CD4-positive, alpha-beta T cell (primary cell): Measurements from ENCODE around the gene STRBP. TPM values are rescaled to one million over a fixed set of nuclear protein-coding genes. Genes with fewer than 3 reads are reported as not detected.

Experiments
- ATAC-seq: fragments of 200-7000 bp; cut with Tn5 transposase; one replicate; pipeline ENCODE4 v1.10.0; 2022; ENCODE audit warnings: mild to moderate bottlenecking; ENCODE audit not compliant: poor library complexity
- CTCF ChIA-PET: fragments of 350-600 bp; sonication (Branson Sonifier 250); formaldehyde crosslinking; loops from one replicate; lab custom pipeline; 2021; ENCODE audit warnings: antibody characterized with exemption, inconsistent platforms; lab: Charles Lee
- POLR2A ChIA-PET: fragments of 350-600 bp; sonication (Branson Sonifier 250); formaldehyde crosslinking; loops from one replicate; lab custom pipeline; 2021; ENCODE audit warnings: antibody characterized with exemption, inconsistent platforms; lab: Charles Lee
- DNase-seq, 14 experiments: peaks; one replicate each; pipeline ENCODE4 v3.0.0-alpha.2; 2013 to 2020; ENCODE audit warnings: mixed read lengths in 2 of 14
- H3K27ac ChIP-seq, 2 donors: one replicate each; pipeline versions ENCODE4 v1.5.1 to v1.7.0; 2013; ENCODE audit warnings: low read length in 2 of 2, low read depth in 1 of 2, mild to moderate bottlenecking in 1 of 2
- H3K27me3 ChIP-seq, 2 experiments: 1 replicate in 1 of 2; 2 replicates in 1 of 2; pipeline versions ENCODE4 v1.6.1 to v1.7.0; 2013; ENCODE audit warnings: low read length in 2 of 2, control low read depth in 1 of 2, mild to moderate bottlenecking in 1 of 2, moderate library complexity in 1 of 2; ENCODE audit not compliant: insufficient read depth in 2 of 2, control insufficient read depth in 1 of 2
- H3K36me3 ChIP-seq: one replicate; pipeline ENCODE4 v1.6.1; 2013; ENCODE audit warnings: low read length, control low read depth; ENCODE audit not compliant: insufficient read depth
- H3K4me1 ChIP-seq: one replicate; pipeline ENCODE4 v1.6.1; 2013; ENCODE audit warnings: low read length, control low read depth; ENCODE audit not compliant: insufficient read depth
- H3K4me3 ChIP-seq: one replicate; pipeline ENCODE4 v1.5.1; 2013; ENCODE audit warnings: mild to moderate bottlenecking, low read length, moderate library complexity
- H3K9me3 ChIP-seq, 2 experiments: 1 replicate in 1 of 2; 2 replicates in 1 of 2; pipeline versions ENCODE4 v1.6.1 to v1.7.0; 2013; ENCODE audit warnings: low read length in 2 of 2, mild to moderate bottlenecking in 2 of 2, control low read depth in 1 of 2, moderate library complexity in 1 of 2; ENCODE audit not compliant: control insufficient read depth in 1 of 2, insufficient read depth in 1 of 2
- H3K27ac Mint-ChIP-seq: one replicate; pipeline ENCODE4 v1.8.0; 2020; ENCODE audit warnings: mixed read lengths
- H3K27me3 Mint-ChIP-seq: one replicate; pipeline ENCODE4 v1.8.0; 2021; ENCODE audit warnings: mixed read lengths
- H3K36me3 Mint-ChIP-seq: one replicate; pipeline ENCODE4 v1.8.0; 2021; ENCODE audit warnings: low read depth, mixed read lengths
- H3K4me1 Mint-ChIP-seq: one replicate; pipeline ENCODE4 v1.8.0; 2021; ENCODE audit warnings: low read depth, mixed read lengths
- H3K4me3 Mint-ChIP-seq: one replicate; pipeline ENCODE4 v1.8.0; 2020; ENCODE audit warnings: mild to moderate bottlenecking, mixed read lengths
- H3K9me3 Mint-ChIP-seq: one replicate; pipeline ENCODE4 v1.8.0; 2020; ENCODE audit warnings: mixed read lengths
- intact Hi-C, 2 experiments: fragments of 100-400 bp; cut with DNase I in 1 of 2; cut with micrococcal nuclease in 1 of 2; formaldehyde crosslinking; loops; one replicate each; pipeline versions ENCODE4 v1.15.1 to v1.9.0; 2023 to 2025; cut with DNase I, micrococcal nuclease
- total RNA-seq, 174 experiments: library from RNA in 2 of 174; stranded (reverse) in 2 of 174; gene quantifications; one replicate each; pipeline ENCODE4 v1.2.3 and lab custom pipeline; 2021 to 2026
- TF ChIP-seq, protein P1 (sequence below): fragments of 200-600 bp; IDR thresholded peaks from one replicate; pipeline ENCODE4 v1.8.0; 2022; ENCODE audit warnings: antibody characterized with exemption, mild to moderate bottlenecking

Gene STRBP
- total RNA-seq, 2 experiments from 2014 or later, result 10.9 to 12.0 TPM

- ATAC-seq, result no peak
Observed at GRCh38 chr9:123135430-123135829, 133.0 kb downstream of the STRBP start.

DNA sequence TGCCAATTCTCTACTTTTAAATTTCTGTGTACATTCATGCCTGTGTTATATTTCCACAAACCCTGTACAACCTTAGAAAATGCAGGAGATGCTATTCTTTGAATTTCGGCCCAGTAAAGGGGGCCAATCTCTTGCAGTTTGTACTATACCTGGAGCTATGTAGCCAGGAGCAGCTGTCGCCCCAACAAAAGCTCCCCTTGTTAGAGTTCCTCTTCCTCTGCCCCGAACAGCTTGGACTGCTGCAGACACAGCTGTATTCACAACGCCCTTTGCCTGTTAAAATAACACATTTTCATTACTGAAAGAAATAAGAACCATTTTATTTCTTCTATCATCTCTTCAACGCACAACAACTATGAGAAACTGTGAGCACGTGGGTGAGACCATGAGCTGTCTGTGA lies 135.7 kb downstream of the STRBP start:
- no peak for ATAC-seq
- TF ChIP-seq, protein P1, sequence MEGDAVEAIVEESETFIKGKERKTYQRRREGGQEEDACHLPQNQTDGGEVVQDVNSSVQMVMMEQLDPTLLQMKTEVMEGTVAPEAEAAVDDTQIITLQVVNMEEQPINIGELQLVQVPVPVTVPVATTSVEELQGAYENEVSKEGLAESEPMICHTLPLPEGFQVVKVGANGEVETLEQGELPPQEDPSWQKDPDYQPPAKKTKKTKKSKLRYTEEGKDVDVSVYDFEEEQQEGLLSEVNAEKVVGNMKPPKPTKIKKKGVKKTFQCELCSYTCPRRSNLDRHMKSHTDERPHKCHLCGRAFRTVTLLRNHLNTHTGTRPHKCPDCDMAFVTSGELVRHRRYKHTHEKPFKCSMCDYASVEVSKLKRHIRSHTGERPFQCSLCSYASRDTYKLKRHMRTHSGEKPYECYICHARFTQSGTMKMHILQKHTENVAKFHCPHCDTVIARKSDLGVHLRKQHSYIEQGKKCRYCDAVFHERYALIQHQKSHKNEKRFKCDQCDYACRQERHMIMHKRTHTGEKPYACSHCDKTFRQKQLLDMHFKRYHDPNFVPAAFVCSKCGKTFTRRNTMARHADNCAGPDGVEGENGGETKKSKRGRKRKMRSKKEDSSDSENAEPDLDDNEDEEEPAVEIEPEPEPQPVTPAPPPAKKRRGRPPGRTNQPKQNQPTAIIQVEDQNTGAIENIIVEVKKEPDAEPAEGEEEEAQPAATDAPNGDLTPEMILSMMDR, result no peak
- Histone ChIP-seq H3K27ac (no peak overlapping the region), H3K4me1 (no peaks in the 10 kb centered on the region), H3K27me3 (no peaks in the 10 kb centered on the region), H3K4me3 (no peak overlapping the region), H3K9me3 (no peaks in the 10 kb centered on the region), H3K36me3 (peaks cover 18% of the 10 kb centered on the region)
- no peaks in the 10 kb centered on the region for H3K27me3 Mint-ChIP-seq
- ChIA-PET CTCF (no interaction called here), POLR2A (no interaction called here)
- DNase-seq, result no peak
- H3K9me3 Mint-ChIP-seq, result no peaks in the 10 kb centered on the region
- H3K4me3 Mint-ChIP-seq, result no peak overlapping the region
- H3K36me3 Mint-ChIP-seq, result peaks cover 43% of the 10 kb centered on the region
- no peak overlapping the region for H3K27ac Mint-ChIP-seq
- intact Hi-C loops, result loop anchor here in 1 of 2 experiments (5.0 kb wide), 1 partner anchor 35 kb away; no protein-coding TSS in a partner anchor
- no peaks in the 10 kb centered on the region for H3K4me1 Mint-ChIP-seq

More at GRCh38 chr9:123135430-123135829, 133.0 kb downstream of the STRBP start:
- Mint-ChIP-seq H3K4me1 (no peaks in the 10 kb centered on the region), H3K27ac (no peak overlapping the region), H3K36me3 (peaks cover 49% of the 10 kb centered on the region), H3K27me3 (no peaks in the 10 kb centered on the region), H3K9me3 (no peaks in the 10 kb centered on the region), H3K4me3 (no peak overlapping the region)
- POLR2A ChIA-PET, result no interaction called here
- no peak overlapping the region for H3K27ac ChIP-seq
- no peak overlapping the region for H3K4me3 ChIP-seq
- intact Hi-C loops, result no loop called here
- DNase-seq, result no peak
- peaks cover 15% of the 10 kb centered on the region for H3K36me3 ChIP-seq
- TF ChIP-seq, protein P1, result no peak
- H3K4me1 ChIP-seq, result no peaks in the 10 kb centered on the region
- no peaks in the 10 kb centered on the region for H3K9me3 ChIP-seq
- H3K27me3 ChIP-seq, result no peaks in the 10 kb centered on the region
- CTCF ChIA-PET, result interaction anchor here (0.9 kb wide), 1 partner anchor 10 kb away, joined by 3 read pairs; no protein-coding TSS in a partner anchor

DNA sequence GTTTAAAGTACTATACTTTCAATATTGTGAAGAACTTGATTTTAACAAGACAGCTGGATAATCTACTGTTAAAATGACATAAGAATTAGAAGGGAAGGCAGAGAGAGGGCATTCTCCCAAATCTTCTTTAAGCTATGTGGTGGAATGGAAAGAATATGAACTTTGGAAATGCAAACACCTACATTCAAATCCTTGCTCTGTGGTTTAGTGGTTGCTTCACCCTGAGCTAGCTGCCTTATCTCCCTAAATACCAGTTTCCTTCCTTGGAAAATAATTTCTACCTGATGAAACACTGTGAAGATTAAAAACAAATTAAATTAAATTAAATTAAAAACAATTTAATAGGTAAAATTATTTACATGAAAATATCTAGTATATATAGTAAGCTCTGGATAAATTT lies 136.4 kb downstream of the STRBP start:
- Mint-ChIP-seq H3K36me3 (peaks cover 47% of the 10 kb centered on the region), H3K9me3 (no peaks in the 10 kb centered on the region), H3K4me3 (no peak overlapping the region), H3K4me1 (no peaks in the 10 kb centered on the region), H3K27me3 (no peaks in the 10 kb centered on the region), H3K27ac (no peak overlapping the region)
- intact Hi-C loops, result loop anchor here in 1 of 2 experiments (5.0 kb wide), 1 partner anchor 35 kb away; no protein-coding TSS in a partner anchor
- H3K4me1 ChIP-seq, result no peaks in the 10 kb centered on the region
- TF ChIP-seq, protein P1, result no peak
- peaks cover 21% of the 10 kb centered on the region for H3K36me3 ChIP-seq
- no peak overlapping the region for H3K4me3 ChIP-seq
- no peaks in the 10 kb centered on the region for H3K9me3 ChIP-seq
- no peak for ATAC-seq
- H3K27me3 ChIP-seq, result no peaks in the 10 kb centered on the region
- no peak overlapping the region for H3K27ac ChIP-seq
- no peak for DNase-seq
- CTCF ChIA-PET, result interaction anchor here (1.3 kb wide), 1 partner anchor 218 kb away, joined by 3 read pairs; no protein-coding TSS in a partner anchor
- POLR2A ChIA-PET, result interaction anchor here (1.0 kb wide), 1 partner anchor 9 kb away, joined by 5 read pairs; no protein-coding TSS in a partner anchor
